ENCODE measurements around the gene FAM236D.
"Not testable (repeated sequence)": the region's sequence is repeated elsewhere in the genome, so short reads cannot be mapped to it uniquely, and the experiment has no call there.

DNA sequence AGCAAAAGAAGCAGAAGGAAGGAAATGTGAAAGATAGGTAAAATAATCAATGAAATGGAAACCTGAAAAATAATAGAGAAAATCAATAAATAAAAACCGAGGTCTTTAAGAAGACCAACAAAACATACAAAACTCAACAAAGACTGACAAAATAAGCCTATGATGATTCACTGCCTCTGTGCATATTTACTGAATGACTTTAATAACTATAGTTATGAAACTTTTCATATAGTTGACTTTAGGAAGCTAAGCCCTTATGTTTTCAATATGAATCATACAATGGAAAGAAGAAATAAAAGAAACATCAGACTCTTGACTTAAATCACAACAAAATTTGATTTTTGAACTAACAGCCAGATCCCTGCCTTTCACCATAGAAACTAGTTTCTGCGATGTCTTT is 29.5 kb upstream of the FAM236D start:
- TF ChIP-seq, protein P1, sequence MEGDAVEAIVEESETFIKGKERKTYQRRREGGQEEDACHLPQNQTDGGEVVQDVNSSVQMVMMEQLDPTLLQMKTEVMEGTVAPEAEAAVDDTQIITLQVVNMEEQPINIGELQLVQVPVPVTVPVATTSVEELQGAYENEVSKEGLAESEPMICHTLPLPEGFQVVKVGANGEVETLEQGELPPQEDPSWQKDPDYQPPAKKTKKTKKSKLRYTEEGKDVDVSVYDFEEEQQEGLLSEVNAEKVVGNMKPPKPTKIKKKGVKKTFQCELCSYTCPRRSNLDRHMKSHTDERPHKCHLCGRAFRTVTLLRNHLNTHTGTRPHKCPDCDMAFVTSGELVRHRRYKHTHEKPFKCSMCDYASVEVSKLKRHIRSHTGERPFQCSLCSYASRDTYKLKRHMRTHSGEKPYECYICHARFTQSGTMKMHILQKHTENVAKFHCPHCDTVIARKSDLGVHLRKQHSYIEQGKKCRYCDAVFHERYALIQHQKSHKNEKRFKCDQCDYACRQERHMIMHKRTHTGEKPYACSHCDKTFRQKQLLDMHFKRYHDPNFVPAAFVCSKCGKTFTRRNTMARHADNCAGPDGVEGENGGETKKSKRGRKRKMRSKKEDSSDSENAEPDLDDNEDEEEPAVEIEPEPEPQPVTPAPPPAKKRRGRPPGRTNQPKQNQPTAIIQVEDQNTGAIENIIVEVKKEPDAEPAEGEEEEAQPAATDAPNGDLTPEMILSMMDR (IDR thresholded peaks at IDR 0.05 in 4 of 5, conservative IDR thresholded peaks at IDR 0.05 in 1 of 5), result not testable (repeated sequence)
- TF ChIP-seq POLR2A (IDR thresholded peaks at IDR 0.05), result not testable (repeated sequence)
